Keratinocyte (primary cell): Measurements from ENCODE around the gene TNK1. TPM values are rescaled to one million over a fixed set of nuclear protein-coding genes. Genes with fewer than 3 reads are reported as not detected.

Experiments
- DNase-seq: peaks from one replicate; pipeline ENCODE4 v3.0.0-alpha.2; 2011; ENCODE audit warnings: low read depth, missing footprints, low spot score
- FAIRE-seq: peaks from 2 replicates; lab custom pipeline; 2011; peaks lifted over from hg19 to GRCh38; lab: Jason Lieb, UNC
- H2AFZ ChIP-seq: 2 replicates; pipeline ENCODE4 v1.6.0; 2012; ENCODE audit warnings: low read length, control low read depth, inconsistent platforms; ENCODE audit not compliant: control insufficient read depth
- H3K27ac ChIP-seq: 2 replicates; pipeline ENCODE4 v1.5.1; 2011; ENCODE audit warnings: low read length; ENCODE audit not compliant: control insufficient read depth, insufficient read depth
- H3K27me3 ChIP-seq: 3 replicates; pipeline ENCODE4 v1.6.0; 2011; ENCODE audit warnings: low read length; ENCODE audit not compliant: control insufficient read depth, insufficient read depth; ENCODE audit errors: extremely low read depth
- H3K36me3 ChIP-seq, 2 experiments: 2 replicates in 1 of 2; 3 replicates in 1 of 2; pipeline ENCODE4 v1.5.1; 2011; ENCODE audit warnings: low read length in 2 of 2, mild to moderate bottlenecking in 1 of 2; ENCODE audit not compliant: control insufficient read depth in 2 of 2, insufficient read depth in 2 of 2; ENCODE audit errors: extremely low read depth in 1 of 2
- H3K4me1 ChIP-seq: 3 replicates; pipeline ENCODE4 v1.5.1; 2011; ENCODE audit warnings: low read length; ENCODE audit not compliant: control insufficient read depth, insufficient read depth; ENCODE audit errors: extremely low read depth
- H3K4me2 ChIP-seq: 3 replicates; pipeline ENCODE4 v1.6.0; 2011; ENCODE audit warnings: low read depth, low read length; ENCODE audit not compliant: control insufficient read depth, insufficient read depth; ENCODE audit errors: extremely low read depth
- H3K4me3 ChIP-seq, 3 experiments: fragments of 200-600 bp in 1 of 3; sonication (generic) in 1 of 3; 2 replicates in 2 of 3; 3 replicates in 1 of 3; pipeline ENCODE4 v1.5.1; 2011 to 2016; ENCODE audit warnings: low read length in 3 of 3, mild to moderate bottlenecking in 3 of 3, control low read depth in 2 of 3, inconsistent platforms in 1 of 3, low read depth in 1 of 3, mixed read lengths in 1 of 3, mixed run types in 1 of 3, moderate library complexity in 1 of 3; ENCODE audit not compliant: control insufficient read depth in 2 of 3, insufficient read depth in 2 of 3; ENCODE audit errors: extremely low read depth in 1 of 3
- H3K79me2 ChIP-seq: 2 replicates; pipeline ENCODE4 v1.6.0; 2012; ENCODE audit warnings: low read length; ENCODE audit not compliant: control insufficient read depth, insufficient read depth
- H3K9ac ChIP-seq: 3 replicates; pipeline ENCODE4 v1.6.0; 2011; ENCODE audit warnings: low read length; ENCODE audit not compliant: control insufficient read depth, insufficient read depth; ENCODE audit errors: extremely low read depth
- H3K9me1 ChIP-seq: 3 replicates; pipeline ENCODE4 v1.6.0; 2011; ENCODE audit warnings: low read length; ENCODE audit not compliant: control insufficient read depth, insufficient read depth; ENCODE audit errors: extremely low read depth
- H3K9me3 ChIP-seq: 2 replicates; pipeline ENCODE4 v1.5.1; 2012; ENCODE audit warnings: low read depth, low read length; ENCODE audit not compliant: control insufficient read depth
- H4K20me1 ChIP-seq: 3 replicates; pipeline ENCODE4 v1.6.0; 2011; ENCODE audit warnings: low read length; ENCODE audit not compliant: control insufficient read depth, insufficient read depth; ENCODE audit errors: extremely low read depth
- EZH2 ChIP-seq: IDR thresholded peaks from one replicate; pipeline ENCODE4 v1.6.1; 2012; ENCODE audit warnings: inconsistent platforms, mild to moderate bottlenecking, low read length, moderate library complexity
- dilution Hi-C: fragments of 300-500 bp; cut with MboI; formaldehyde crosslinking; loops from one replicate; pipeline ENCODE4 v1.7.0; 2020; ENCODE audit warnings: low sequenced_read_pairs; ENCODE audit not compliant: extremely low pct_ligation_motif_present
- polyA plus RNA-seq, 5 experiments: library from polyadenylated mRNA; depleted of rRNA in 3 of 5; stranded (reverse) in 3 of 5; stranded (forward) in 1 of 5; unstranded in 1 of 5; fragments of >200 nt; gene quantifications; 1 replicate in 1 of 5; 2 replicates in 3 of 5; 3 replicates in 1 of 5; pipeline versions ENCODE4 v1.2.1 to v1.2.3, GENCODE V29; 2011 to 2012; ENCODE audit warnings: missing spikeins in 2 of 5, low read depth in 1 of 5, low replicate concordance in 1 of 5
- TF ChIP-seq, protein P1 (sequence below), 3 experiments: IDR thresholded peaks in 1 of 3; conservative IDR thresholded peaks in 1 of 3; optimal IDR thresholded peaks in 1 of 3; 2 replicates in 2 of 3; 3 replicates in 1 of 3; pipeline versions ENCODE3 to v1.5.1; 2011; ENCODE audit warnings: low read length in 3 of 3, mild to moderate bottlenecking in 3 of 3, moderate library complexity in 2 of 3, control low read depth in 1 of 3, inconsistent platforms in 1 of 3; ENCODE audit not compliant: insufficient read depth in 2 of 3; ENCODE audit errors: extremely low read depth in 1 of 3

TNK1 gene
- polyA plus RNA-seq, 1 donor (not counting 4 experiments of a cell fraction or from before 2014, with no cell fraction given) = 10.6 TPM

- no peak for TF ChIP-seq EZH2
- TF ChIP-seq, protein P1, sequence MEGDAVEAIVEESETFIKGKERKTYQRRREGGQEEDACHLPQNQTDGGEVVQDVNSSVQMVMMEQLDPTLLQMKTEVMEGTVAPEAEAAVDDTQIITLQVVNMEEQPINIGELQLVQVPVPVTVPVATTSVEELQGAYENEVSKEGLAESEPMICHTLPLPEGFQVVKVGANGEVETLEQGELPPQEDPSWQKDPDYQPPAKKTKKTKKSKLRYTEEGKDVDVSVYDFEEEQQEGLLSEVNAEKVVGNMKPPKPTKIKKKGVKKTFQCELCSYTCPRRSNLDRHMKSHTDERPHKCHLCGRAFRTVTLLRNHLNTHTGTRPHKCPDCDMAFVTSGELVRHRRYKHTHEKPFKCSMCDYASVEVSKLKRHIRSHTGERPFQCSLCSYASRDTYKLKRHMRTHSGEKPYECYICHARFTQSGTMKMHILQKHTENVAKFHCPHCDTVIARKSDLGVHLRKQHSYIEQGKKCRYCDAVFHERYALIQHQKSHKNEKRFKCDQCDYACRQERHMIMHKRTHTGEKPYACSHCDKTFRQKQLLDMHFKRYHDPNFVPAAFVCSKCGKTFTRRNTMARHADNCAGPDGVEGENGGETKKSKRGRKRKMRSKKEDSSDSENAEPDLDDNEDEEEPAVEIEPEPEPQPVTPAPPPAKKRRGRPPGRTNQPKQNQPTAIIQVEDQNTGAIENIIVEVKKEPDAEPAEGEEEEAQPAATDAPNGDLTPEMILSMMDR (optimal IDR thresholded peaks at IDR 0.05 in 1 of 3, IDR thresholded peaks at IDR 0.05 in 1 of 3, conservative IDR thresholded peaks at IDR 0.05 in 1 of 3; ENCODE audit: extremely low read depth in 1 of 3, insufficient read depth in 2 of 3, low read length in 3 of 3) = peak in 1 of 3 experiments; percentile 73
- dilution Hi-C loops = no loop called here
- FAIRE-seq (peak; percentile 79), DNase-seq (peak; percentile 86)
- no peaks in the 10 kb centered on the region for H3K36me3 ChIP-seq
- H3K27ac ChIP-seq = peak within 1 kb of the TSS; percentile 98
- no peaks in the 10 kb centered on the region for H3K27me3 ChIP-seq
- H2AFZ ChIP-seq = peak within 1 kb of the TSS; percentile 10
- peaks cover 23% of the 10 kb centered on the region for H3K79me2 ChIP-seq
- peak within 1 kb of the TSS; percentile 58 to 94 (median 86) for H3K4me3 ChIP-seq
- peak within 1 kb of the TSS; percentile 99 for H3K9ac ChIP-seq
- no peaks in the 10 kb centered on the region for H3K9me1 ChIP-seq
- H4K20me1 ChIP-seq = no peaks in the 10 kb centered on the region
- H3K9me3 ChIP-seq = no peaks in the 10 kb centered on the region
- peaks cover 40% of the 10 kb centered on the region for H3K4me1 ChIP-seq
- H3K4me2 ChIP-seq = peak within 1 kb of the TSS; percentile 95
These were observed 29.0 kb upstream of the TNK1 start, which contains the start of gene KCTD11 for GRCh38 chr17:7351665-7352502. Gene KCTD11 (plus strand): TSS chr17:7352162.

DNA sequence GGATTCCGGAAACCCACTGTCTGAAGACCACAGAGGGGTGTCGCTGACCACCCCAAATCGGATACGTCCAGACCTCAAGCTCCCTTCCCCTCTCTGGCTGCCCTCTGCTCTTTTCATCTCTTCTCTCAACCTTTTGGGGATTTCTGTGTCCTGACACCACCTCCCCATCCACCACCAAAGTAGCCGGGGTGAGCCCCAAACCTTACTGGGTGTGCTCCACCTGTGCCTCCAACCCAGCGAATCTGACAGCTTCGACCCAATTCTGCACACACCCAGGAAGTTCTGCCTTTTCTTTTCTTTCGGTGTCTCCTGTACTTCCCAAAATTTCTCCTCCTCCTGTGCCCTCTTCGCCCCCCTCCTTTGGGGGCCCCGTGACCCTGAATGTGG lies 28.4 kb upstream of the TNK1 start:
- Histone ChIP-seq H3K27ac (peak overlapping the region; percentile 98), H3K9ac (peak overlapping the region; percentile 99), H3K4me1 (peaks cover 40% of the 10 kb centered on the region), H3K9me3 (no peaks in the 10 kb centered on the region), H3K27me3 (no peaks in the 10 kb centered on the region), H2AFZ (no peak overlapping the region), H3K36me3 (no peaks in the 10 kb centered on the region), H3K4me2 (peak overlapping the region; percentile 95), H3K4me3 (peak overlapping the region; percentile 58 to 74 (median 66)), H3K79me2 (peaks cover 23% of the 10 kb centered on the region), H4K20me1 (no peaks in the 10 kb centered on the region), H3K9me1 (no peaks in the 10 kb centered on the region)
- DNase-seq (no peak), FAIRE-seq (no peak)
- dilution Hi-C loops = no loop called here
- no peak for TF ChIP-seq EZH2
- TF ChIP-seq, protein P1 (optimal IDR thresholded peaks at IDR 0.05 in 1 of 3, IDR thresholded peaks at IDR 0.05 in 1 of 3, conservative IDR thresholded peaks at IDR 0.05 in 1 of 3; ENCODE audit: extremely low read depth in 1 of 3, insufficient read depth in 2 of 3, low read length in 3 of 3) = peak in 2 of 3 experiments; percentile 46 to 49
